HepG2 (cell line): ENCODE measurements around the gene LRRC8C. TPM values are rescaled to one million over a fixed set of nuclear protein-coding genes. Genes with fewer than 3 reads are reported as not detected.

Experiments
- ATAC-seq: fragments of 200-7000 bp; cut with Tn5 transposase; 3 replicates; pipeline ENCODE4 v1.9.1; 2020; ENCODE audit warnings: mild to moderate bottlenecking, moderate library complexity
- BruUV-seq: library from RNA; stranded (reverse); fragments of 400-500 nt; replicated peaks from 2 replicates; lab custom pipeline; 2021; lab: Mats Ljungman, UMichigan
- CTCF ChIA-PET: fragments of 300-600 bp; formaldehyde crosslinking; extraction: SDS; loops from one replicate; lab custom pipeline; 2021; ENCODE audit warnings: low total read pairs, inconsistent platforms, low intra/inter-chr PET ratio; lab: Yijun Ruan, JAX
- POLR2A ChIA-PET: fragments of 350-600 bp; sonication (Branson Sonifier 250); formaldehyde crosslinking; loops from one replicate; lab custom pipeline; 2020; ENCODE audit warnings: antibody characterized with exemption, inconsistent platforms; lab: Yijun Ruan, JAX
- DNase-seq: peaks from one replicate; pipeline ENCODE4 v3.0.0-alpha.2; 2015; ENCODE audit warnings: low spot score
- FAIRE-seq: peaks from 3 replicates; lab custom pipeline; 2011; peaks lifted over from hg19 to GRCh38; lab: Jason Lieb, UNC
- H2AFZ ChIP-seq: one replicate; pipeline ENCODE4 v1.6.1; 2011; ENCODE audit warnings: low read length, inconsistent platforms
- H3K27ac ChIP-seq: fragments of 300-600 bp; 3 replicates; pipeline ENCODE4 v1.8.0; 2011; ENCODE audit warnings: mixed run types, mild to moderate bottlenecking, mixed read lengths, low read length, inconsistent platforms; ENCODE audit not compliant: insufficient read depth; ENCODE audit errors: extremely low read length
- H3K27me3 ChIP-seq, 2 experiments: fragments of 200-600 bp in 1 of 2; 2 replicates in 1 of 2; 3 replicates in 1 of 2; pipeline versions ENCODE4 v1.6.0 to v1.8.0; 2011; ENCODE audit warnings: low read length in 2 of 2, mild to moderate bottlenecking in 2 of 2, moderate library complexity in 2 of 2, inconsistent platforms in 1 of 2; ENCODE audit not compliant: insufficient read depth in 2 of 2, control insufficient read depth in 1 of 2
- H3K36me3 ChIP-seq, 2 experiments: fragments of 200-600 bp in 1 of 2; replicated peaks in 1 of 2; 2 replicates in 1 of 2; 3 replicates in 1 of 2; pipeline versions ENCODE4 v1.5.1 to v1.8.0; 2011; ENCODE audit warnings: low read length in 2 of 2, inconsistent platforms in 1 of 2; ENCODE audit not compliant: insufficient read depth in 2 of 2, control insufficient read depth in 1 of 2
- H3K4me1 ChIP-seq: 2 replicates; pipeline ENCODE4 v1.5.1; 2012; ENCODE audit warnings: low read length, inconsistent platforms; ENCODE audit not compliant: insufficient read depth
- H3K4me2 ChIP-seq: 2 replicates; pipeline ENCODE4 v1.6.0; 2011; ENCODE audit warnings: low read depth, low read length, inconsistent platforms
- H3K4me3 ChIP-seq, 3 experiments: fragments of 200-600 bp in 1 of 3; sonication (generic), shearing (Covaris generic) in 1 of 3; replicated peaks in 1 of 3; 2 replicates each; pipeline ENCODE4 v1.5.1; 2011 to 2016; ENCODE audit warnings: low read length in 3 of 3, inconsistent platforms in 2 of 3, low read depth in 2 of 3, mild to moderate bottlenecking in 2 of 3, control low read depth in 1 of 3, mixed read lengths in 1 of 3; ENCODE audit not compliant: insufficient read depth in 1 of 3
- H3K79me2 ChIP-seq: one replicate; pipeline ENCODE4 v1.6.1; 2011; ENCODE audit warnings: low read length, inconsistent platforms; ENCODE audit not compliant: insufficient read depth
- H3K9ac ChIP-seq: 2 replicates; pipeline ENCODE4 v1.6.0; 2011; ENCODE audit warnings: mild to moderate bottlenecking, low read depth, low read length, inconsistent platforms; ENCODE audit not compliant: insufficient read depth
- H3K9me3 ChIP-seq: 2 replicates; pipeline ENCODE4 v1.5.1; 2012; ENCODE audit warnings: mild to moderate bottlenecking, low read length
- H4K20me1 ChIP-seq: 2 replicates; pipeline ENCODE4 v1.6.0; 2011; ENCODE audit warnings: inconsistent platforms, mild to moderate bottlenecking, low read length, moderate library complexity; ENCODE audit not compliant: insufficient read depth
- BHLHE40 ChIP-seq: IDR thresholded peaks from 2 replicates; pipeline ENCODE4 v1.6.1; 2011; ENCODE audit warnings: low read length, improper control_type of control experiment
- CBFB ChIP-seq: sonication (generic); formaldehyde crosslinking; IDR thresholded peaks from 2 replicates; pipeline ENCODE4 v1.4.0; 2020; ENCODE audit warnings: missing genetic modification reagents
- KAT7 ChIP-seq: IDR thresholded peaks from 2 replicates; pipeline ENCODE4 v1.6.1; 2018; ENCODE audit warnings: borderline replicate concordance, missing compliant biosample characterization
- MAFG ChIP-seq: sonication (generic); formaldehyde crosslinking; IDR thresholded peaks from 2 replicates; pipeline ENCODE4 v1.5.1; 2020; ENCODE audit warnings: mild to moderate bottlenecking, missing genetic modification reagents
- MYNN ChIP-seq: sonication (generic); formaldehyde crosslinking; IDR thresholded peaks from 2 replicates; pipeline ENCODE4 v1.4.0; 2020; ENCODE audit warnings: mild to moderate bottlenecking, low read depth, missing genetic modification reagents
- NFYC ChIP-seq: IDR thresholded peaks from 2 replicates; pipeline ENCODE4 v1.6.1; 2016; ENCODE audit warnings: missing genetic modification reagents, missing compliant biosample characterization
- NONO ChIP-seq, 2 experiments: fragments of 450-650 bp in 1 of 2; sonication (generic) in 1 of 2; formaldehyde crosslinking in 1 of 2; IDR thresholded peaks in 1 of 2; conservative IDR thresholded peaks in 1 of 2; 2 replicates each; pipeline versions ENCODE4 v1.6.1 to v1.8.0; 2017 to 2022; ENCODE audit warnings: mild to moderate bottlenecking in 1 of 2, missing genetic modification reagents in 1 of 2, moderate library complexity in 1 of 2
- NRL ChIP-seq: sonication (generic); formaldehyde crosslinking; IDR thresholded peaks from 2 replicates; pipeline ENCODE4 v1.5.0; 2020; ENCODE audit warnings: missing genetic modification reagents, mild to moderate bottlenecking, moderate library complexity, borderline replicate concordance
- PHF8 ChIP-seq: sonication (generic); formaldehyde crosslinking; IDR thresholded peaks from 2 replicates; pipeline ENCODE4 v1.5.0; 2020; ENCODE audit warnings: missing genetic modification reagents
- RORA ChIP-seq: sonication (generic); formaldehyde crosslinking; IDR thresholded peaks from 2 replicates; pipeline ENCODE4 v1.5.0; 2020; ENCODE audit warnings: mild to moderate bottlenecking, missing genetic modification reagents, moderate library complexity
- SUZ12 ChIP-seq: fragments of 150-350 bp; IDR thresholded peaks from 2 replicates; pipeline ENCODE4 v1.6.1; 2014; ENCODE audit warnings: low read depth, low read length
- THAP11 ChIP-seq: IDR thresholded peaks from 2 replicates; pipeline ENCODE4 v1.6.1; 2016; ENCODE audit warnings: missing biosample characterization, missing genetic modification reagents
- TSC22D2 ChIP-seq: sonication (generic); formaldehyde crosslinking; IDR thresholded peaks from 2 replicates; pipeline ENCODE4 v1.5.1; 2020; ENCODE audit warnings: missing genetic modification reagents, mild to moderate bottlenecking, borderline replicate concordance
- ZBTB14 ChIP-seq: sonication (generic); formaldehyde crosslinking; IDR thresholded peaks from 2 replicates; pipeline ENCODE4 v1.4.0; 2020; ENCODE audit warnings: missing genetic modification reagents
- ZKSCAN8 ChIP-seq: IDR thresholded peaks from 2 replicates; pipeline ENCODE4 v1.6.1; 2016; ENCODE audit warnings: borderline replicate concordance, missing genetic modification reagents, missing compliant biosample characterization
- ZNF607 ChIP-seq: sonication (generic); formaldehyde crosslinking; IDR thresholded peaks from 2 replicates; pipeline ENCODE4 v1.5.1; 2020; ENCODE audit warnings: missing genetic modification reagents, mild to moderate bottlenecking, borderline replicate concordance
- ZSCAN30 ChIP-seq: sonication (generic); formaldehyde crosslinking; IDR thresholded peaks from 2 replicates; pipeline ENCODE4 v1.5.0; 2020; ENCODE audit warnings: mild to moderate bottlenecking, missing genetic modification reagents
- WGBS: methylation state at CpG from one replicate; pipeline ENCODE4 v1.1.6; 2017; ENCODE audit warnings: low lambda C conversion rate; 5-methylcytosine and 5-hydroxymethylcytosine counted together
- in situ Hi-C: cut with HindIII; loops from 2 replicates; pipeline ENCODE4 v1.10.0; 2017; ENCODE audit warnings: low pct_unique_long_range_greater_than_20kb; ENCODE audit not compliant: extremely low pct_ligation_motif_present
- intact Hi-C: fragments of 100-400 bp; cut with micrococcal nuclease; formaldehyde crosslinking; loops from one replicate; pipeline ENCODE4 v1.10.0; 2022; ENCODE audit not compliant: unreplicated experiment
- polyA plus RNA-seq, 8 experiments: library from polyadenylated mRNA; depleted of rRNA in 3 of 8; stranded (reverse) in 7 of 8; unstranded in 1 of 8; fragments of >200 nt; fragmentation: Illumina TruSeq in 4 of 8; extraction: Trizol in 4 of 8; gene quantifications; 2 replicates each; pipeline versions ENCODE4 v1.2.1 to v1.2.3, GENCODE V29; 2011 to 2016; ENCODE audit warnings: low read depth in 4 of 8, missing spikeins in 1 of 8, mixed read lengths in 1 of 8; ENCODE audit not compliant: insufficient read depth in 1 of 8
- total RNA-seq, 5 experiments: library from RNA; depleted of rRNA; stranded (reverse); fragments of >200 nt; fragmentation: Illumina TruSeq; extraction: Trizol; gene quantifications; 2 replicates each; pipeline ENCODE4 v1.2.3, GENCODE V29; 2016; ENCODE audit warnings: low read depth in 1 of 5
- TF ChIP-seq, protein P1 (sequence below): IDR thresholded peaks from 2 replicates; pipeline ENCODE4 v1.4.0; 2020; ENCODE audit warnings: mild to moderate bottlenecking, missing genetic modification reagents
- TF ChIP-seq, protein P2 (sequence below): sonication (generic); formaldehyde crosslinking; IDR thresholded peaks from 2 replicates; pipeline ENCODE4 v1.4.0; 2020; ENCODE audit warnings: mild to moderate bottlenecking, missing genetic modification reagents

Gene LRRC8C
- total and polyA plus RNA-seq, 2 of the 13 experiments (the other 11 are each of a cell fraction or from before 2014, with no cell fraction given) = 0.22 to 0.32 TPM

DNA sequence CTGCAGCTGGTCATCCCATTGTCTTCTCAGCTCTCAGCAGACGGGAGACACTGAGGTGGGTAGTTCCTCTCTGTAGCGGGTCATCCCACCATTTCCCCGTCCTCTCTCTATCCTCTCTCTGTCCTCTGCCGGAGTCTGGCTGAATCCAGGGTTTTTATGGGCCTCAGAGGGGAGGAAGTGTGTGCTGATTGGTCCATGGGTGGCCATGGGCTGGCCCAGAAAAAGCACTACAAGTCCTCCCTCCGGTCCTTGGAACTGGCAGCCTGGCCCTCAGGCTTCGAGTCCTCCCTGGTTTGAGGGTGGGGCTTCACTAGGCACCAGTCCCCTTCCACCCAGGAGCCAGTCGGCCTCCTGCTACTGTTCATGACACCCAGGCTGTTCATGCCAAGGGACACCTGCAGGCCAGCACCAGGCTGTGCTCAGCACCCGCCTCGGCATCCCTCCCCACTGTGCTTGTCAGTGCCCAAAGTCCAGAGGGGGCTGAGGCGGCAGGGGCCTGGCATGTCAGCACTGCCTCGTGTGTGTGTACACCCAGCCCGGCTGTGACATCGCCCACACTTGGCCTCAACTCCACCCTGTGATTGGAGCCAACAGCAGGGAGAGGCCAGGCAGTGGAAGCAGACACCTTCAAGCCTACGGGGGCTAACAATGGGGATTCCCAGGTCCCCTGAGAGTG lies 23.0 kb upstream of the LRRC8C start:
- intact Hi-C loops = no loop called here
- no peak for FAIRE-seq
- Histone ChIP-seq H2AFZ (no peak overlapping the region), H3K4me3 (peak overlapping the region; percentile 30 to 71 (median 31)), H3K36me3 (no peaks in the 10 kb centered on the region), H3K79me2 (no peaks in the 10 kb centered on the region), H3K9me3 (no peaks in the 10 kb centered on the region), H3K4me2 (peak overlapping the region; percentile 75), H3K27ac (no peak overlapping the region), H3K4me1 (peaks cover 33% of the 10 kb centered on the region), H3K9ac (peak overlapping the region; percentile 1; the same call in 1 of the 2 replicates), H3K27me3 (no peaks in the 10 kb centered on the region; a peak in 1 of 5 replicates), H4K20me1 (no peaks in the 10 kb centered on the region)
- BruUV-seq = no TSS peak
- DNase-seq = peak; percentile 45
- CTCF ChIA-PET = no interaction called here
- WGBS = 15% methylated on average over 7 of the region's 14 CpGs
- ATAC-seq = peak; percentile 95
- POLR2A ChIA-PET = interaction anchor here (1.2 kb wide), 1 partner anchor 22 kb away, joined by 3 read pairs; no protein-coding TSS in a partner anchor
- in situ Hi-C loops = loop anchor here (10.0 kb wide), 1 partner anchor 95 kb away; no protein-coding TSS in a partner anchor
- TF ChIP-seq ZNF607 (CRISPR knock-in tag) (peak; percentile 23; the same call in 1 of the 2 replicates), TSC22D2 (CRISPR knock-in tag) (no peak), NFYC (CRISPR knock-in tag) (peak; percentile 38; the same call in 1 of the 2 replicates), ZSCAN30 (CRISPR knock-in tag) (no peak), BHLHE40 (no peak), CBFB (CRISPR knock-in tag) (no peak), THAP11 (CRISPR knock-in tag) (0 out of 2 replicates have a peak, but pooled peaks have one; percentile 26), PHF8 (CRISPR knock-in tag) (peak; percentile 45), KAT7 (no peak), ZKSCAN8 (no peak), NONO (IDR thresholded peaks at IDR 0.05) (no peak), NONO (CRISPR knock-in tag; conservative IDR thresholded peaks at IDR 0.05) (no peak), NRL (CRISPR knock-in tag) (no peak), ZBTB14 (CRISPR knock-in tag) (no peak), SUZ12 (no peak), MAFG (CRISPR knock-in tag) (no peak), RORA (CRISPR knock-in tag) (no peak), MYNN (CRISPR knock-in tag) (no peak)
- TF ChIP-seq, protein P1, sequence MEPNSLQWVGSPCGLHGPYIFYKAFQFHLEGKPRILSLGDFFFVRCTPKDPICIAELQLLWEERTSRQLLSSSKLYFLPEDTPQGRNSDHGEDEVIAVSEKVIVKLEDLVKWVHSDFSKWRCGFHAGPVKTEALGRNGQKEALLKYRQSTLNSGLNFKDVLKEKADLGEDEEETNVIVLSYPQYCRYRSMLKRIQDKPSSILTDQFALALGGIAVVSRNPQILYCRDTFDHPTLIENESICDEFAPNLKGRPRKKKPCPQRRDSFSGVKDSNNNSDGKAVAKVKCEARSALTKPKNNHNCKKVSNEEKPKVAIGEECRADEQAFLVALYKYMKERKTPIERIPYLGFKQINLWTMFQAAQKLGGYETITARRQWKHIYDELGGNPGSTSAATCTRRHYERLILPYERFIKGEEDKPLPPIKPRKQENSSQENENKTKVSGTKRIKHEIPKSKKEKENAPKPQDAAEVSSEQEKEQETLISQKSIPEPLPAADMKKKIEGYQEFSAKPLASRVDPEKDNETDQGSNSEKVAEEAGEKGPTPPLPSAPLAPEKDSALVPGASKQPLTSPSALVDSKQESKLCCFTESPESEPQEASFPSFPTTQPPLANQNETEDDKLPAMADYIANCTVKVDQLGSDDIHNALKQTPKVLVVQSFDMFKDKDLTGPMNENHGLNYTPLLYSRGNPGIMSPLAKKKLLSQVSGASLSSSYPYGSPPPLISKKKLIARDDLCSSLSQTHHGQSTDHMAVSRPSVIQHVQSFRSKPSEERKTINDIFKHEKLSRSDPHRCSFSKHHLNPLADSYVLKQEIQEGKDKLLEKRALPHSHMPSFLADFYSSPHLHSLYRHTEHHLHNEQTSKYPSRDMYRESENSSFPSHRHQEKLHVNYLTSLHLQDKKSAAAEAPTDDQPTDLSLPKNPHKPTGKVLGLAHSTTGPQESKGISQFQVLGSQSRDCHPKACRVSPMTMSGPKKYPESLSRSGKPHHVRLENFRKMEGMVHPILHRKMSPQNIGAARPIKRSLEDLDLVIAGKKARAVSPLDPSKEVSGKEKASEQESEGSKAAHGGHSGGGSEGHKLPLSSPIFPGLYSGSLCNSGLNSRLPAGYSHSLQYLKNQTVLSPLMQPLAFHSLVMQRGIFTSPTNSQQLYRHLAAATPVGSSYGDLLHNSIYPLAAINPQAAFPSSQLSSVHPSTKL (CRISPR knock-in tag) = no peak
- TF ChIP-seq, protein P2, sequence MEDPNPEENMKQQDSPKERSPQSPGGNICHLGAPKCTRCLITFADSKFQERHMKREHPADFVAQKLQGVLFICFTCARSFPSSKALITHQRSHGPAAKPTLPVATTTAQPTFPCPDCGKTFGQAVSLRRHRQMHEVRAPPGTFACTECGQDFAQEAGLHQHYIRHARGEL (CRISPR knock-in tag) = no peak; the same call in 1 of the 2 replicates
